ENCODE data around the gene ALOX5.

Gene ALOX5

GRCh38 chr10:45377858-45378257 lies 3.8 kb downstream of the ALOX5 start:
- H3K27ac ChIP-seq: no peak overlapping the region
- TF ChIP-seq CTCF (conservative IDR thresholded peaks at IDR 0.05): no peak

- TF ChIP-seq CTCF (conservative IDR thresholded peaks at IDR 0.05): no peak
- H3K27ac ChIP-seq: no peak overlapping the region
Measured at GRCh38 chr10:45378914-45379726, 5.1 kb downstream of the ALOX5 start.

- H3K27ac ChIP-seq: no peak overlapping the region
- TF ChIP-seq CTCF (conservative IDR thresholded peaks at IDR 0.05): no peak
Measured at GRCh38 chr10:45379891-45380540, 6.0 kb downstream of the ALOX5 start.

GRCh38 chr10:45380903-45381620 lies 7.0 kb downstream of the ALOX5 start:
- no peak for TF ChIP-seq CTCF (conservative IDR thresholded peaks at IDR 0.05)
- H3K27ac ChIP-seq: no peak overlapping the region

- TF ChIP-seq CTCF (conservative IDR thresholded peaks at IDR 0.05): no peak
- H3K27ac ChIP-seq: no peak overlapping the region
Measured at GRCh38 chr10:45382591-45382990, 8.6 kb downstream of the ALOX5 start.

GRCh38 chr10:45383682-45384330 lies 9.8 kb downstream of the ALOX5 start:
- TF ChIP-seq CTCF (conservative IDR thresholded peaks at IDR 0.05): no peak
- H3K27ac ChIP-seq: no peak overlapping the region

GRCh38 chr10:45386657-45387056 lies 12.6 kb downstream of the ALOX5 start:
- TF ChIP-seq CTCF (conservative IDR thresholded peaks at IDR 0.05): no peak
- no peak overlapping the region for H3K27ac ChIP-seq

Measured in VCaP (cell line).